ENCODE measurements around the gene EVA1C.
"Not testable (repeated sequence)": the region's sequence is repeated elsewhere in the genome, so short reads cannot be mapped to it uniquely, and the experiment has no call there.

Gene EVA1C

GRCh38 chr21:32499249-32500055 is 86.9 kb downstream of the EVA1C start:
- no peak for DNase-seq (ENCODE audit: low read depth)

DNA sequence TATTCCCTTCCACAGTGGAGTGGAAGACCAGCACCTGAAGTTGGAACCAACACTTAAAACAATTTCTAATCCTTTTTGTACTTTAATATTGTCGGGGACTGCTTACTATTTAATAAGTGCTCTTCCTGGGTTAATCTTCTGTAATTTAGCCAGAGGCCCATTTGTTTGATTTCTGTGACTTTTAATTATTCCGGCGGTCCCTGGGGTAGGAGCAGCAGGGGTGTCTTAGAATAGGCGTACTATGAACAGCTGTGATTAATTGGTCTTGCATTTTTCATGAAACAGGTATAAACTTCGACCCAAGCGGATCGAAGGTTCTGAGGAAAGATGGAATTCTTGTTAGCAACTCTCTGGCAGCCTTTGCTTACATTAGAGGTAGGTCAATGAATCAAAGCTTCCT is 91.1 kb downstream of the EVA1C start:
- DNase-seq (ENCODE audit: low read depth), result not testable (repeated sequence)

GRCh38 chr21:32505767-32506166 is 93.3 kb downstream of the EVA1C start:
- DNase-seq (ENCODE audit: low read depth), result not testable (repeated sequence)

DNA sequence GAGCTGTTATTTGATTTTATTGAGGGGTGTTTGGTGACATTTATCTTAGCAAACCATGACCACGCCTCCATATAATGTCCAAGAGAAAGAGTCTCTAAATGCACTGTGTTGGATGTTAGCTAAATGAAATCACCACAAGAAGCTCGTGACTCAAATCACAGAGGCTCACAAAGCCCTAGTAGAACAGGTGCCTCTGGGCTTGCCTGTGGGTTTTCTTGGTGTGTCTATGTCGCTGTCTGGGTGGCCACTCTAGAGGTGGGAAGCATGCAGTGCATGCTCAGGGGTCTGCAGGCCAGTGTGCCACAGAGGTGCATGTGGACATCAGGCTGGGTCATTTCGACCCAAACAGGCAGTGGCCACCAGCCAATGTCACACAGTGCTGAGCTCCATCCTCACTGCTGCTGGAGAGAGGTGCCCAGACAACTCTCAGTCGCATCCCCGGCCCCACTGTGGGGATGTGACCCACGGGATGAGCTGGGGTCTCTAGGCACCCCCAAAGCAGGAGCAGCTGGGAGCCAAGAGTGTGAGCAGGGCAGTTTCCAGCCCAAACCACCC is 94.0 kb downstream of the EVA1C start:
- DNase-seq (ENCODE audit: low read depth), result not testable (repeated sequence)

GRCh38 chr21:32507342-32507919 is 94.9 kb downstream of the EVA1C start:
- DNase-seq (ENCODE audit: low read depth), result no peak

DNA sequence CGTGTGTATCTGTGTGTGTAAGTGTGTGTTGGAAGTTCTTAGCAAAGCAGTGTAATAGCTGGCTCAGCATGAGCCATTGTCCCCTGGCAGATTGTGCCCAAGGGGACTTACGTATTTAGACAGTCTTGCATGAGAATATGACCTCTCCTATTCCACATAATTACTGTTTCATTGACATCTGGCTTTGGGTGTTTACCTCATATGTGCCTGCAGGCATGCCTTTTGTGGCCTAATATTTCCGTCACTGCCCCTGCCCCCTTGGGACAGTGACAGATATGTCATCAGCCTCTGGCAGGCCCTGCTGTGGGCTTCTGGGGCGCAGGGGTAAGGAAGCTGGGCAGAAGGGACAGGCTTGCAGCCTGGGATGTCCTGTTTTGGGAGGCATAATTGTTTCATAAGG is 95.5 kb downstream of the EVA1C start:
- not testable (repeated sequence) for DNase-seq (ENCODE audit: low read depth)

- no peak for DNase-seq (ENCODE audit: low read depth)
Measured at GRCh38 chr21:32508558-32508957, 96.1 kb downstream of the EVA1C start.

DNA sequence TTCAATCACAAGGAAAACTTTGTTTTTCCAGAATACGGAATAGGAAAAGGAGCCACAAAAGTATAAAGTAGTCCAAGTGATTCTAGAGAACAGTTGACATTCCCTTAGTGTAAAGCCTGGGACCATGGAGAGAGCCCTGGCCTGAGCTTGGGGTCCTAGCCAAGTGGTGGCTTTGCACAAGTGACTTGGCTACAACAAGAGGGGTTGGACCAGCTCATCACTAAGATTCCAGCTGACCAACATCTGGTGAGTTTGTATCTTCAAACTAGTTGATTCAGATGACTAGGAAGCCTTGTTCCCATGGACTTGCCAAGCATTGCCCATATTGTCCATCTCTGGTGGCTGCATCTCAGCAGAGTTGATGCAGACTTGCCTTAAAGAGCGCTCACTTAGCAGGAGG is 96.5 kb downstream of the EVA1C start:
- not testable (repeated sequence) for DNase-seq (ENCODE audit: low read depth)

DNA sequence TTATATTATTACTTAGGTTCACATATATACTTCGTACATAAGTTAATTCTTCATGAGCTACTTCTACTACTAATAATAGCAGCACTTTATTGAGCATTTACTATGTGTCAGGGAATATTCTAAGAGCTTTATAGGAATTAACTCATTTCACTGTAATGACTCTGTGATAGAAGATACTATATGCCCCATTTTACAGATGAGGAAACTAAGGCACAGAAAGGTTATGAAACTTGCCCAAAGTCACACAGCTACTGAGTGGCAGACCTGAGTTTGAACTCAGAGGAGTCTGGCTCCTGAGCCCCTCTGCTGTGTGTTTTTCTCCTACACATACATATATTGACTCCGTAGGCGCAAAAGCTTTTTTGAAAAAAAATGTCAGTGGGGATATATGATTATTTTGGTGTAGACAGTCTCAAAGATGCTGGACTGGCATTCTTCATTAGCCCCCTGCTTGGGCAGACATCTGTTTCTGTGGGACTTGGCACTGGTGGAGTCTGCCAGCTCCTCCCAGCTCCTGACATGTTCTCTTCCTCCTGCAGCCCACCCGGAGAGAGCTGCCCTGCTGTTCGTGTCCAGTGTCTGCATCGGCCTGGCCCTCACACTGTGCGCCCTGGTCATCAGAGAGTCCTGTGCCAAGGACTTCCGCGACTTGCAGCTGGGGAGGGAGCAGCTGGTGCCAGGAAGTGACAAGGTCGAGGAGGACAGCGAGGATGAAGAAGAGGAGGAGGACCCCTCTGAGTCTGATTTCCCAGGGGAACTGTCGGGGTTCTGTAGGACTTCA is 102.0 kb downstream of the EVA1C start:
- no peak for DNase-seq (ENCODE audit: low read depth)

DNA sequence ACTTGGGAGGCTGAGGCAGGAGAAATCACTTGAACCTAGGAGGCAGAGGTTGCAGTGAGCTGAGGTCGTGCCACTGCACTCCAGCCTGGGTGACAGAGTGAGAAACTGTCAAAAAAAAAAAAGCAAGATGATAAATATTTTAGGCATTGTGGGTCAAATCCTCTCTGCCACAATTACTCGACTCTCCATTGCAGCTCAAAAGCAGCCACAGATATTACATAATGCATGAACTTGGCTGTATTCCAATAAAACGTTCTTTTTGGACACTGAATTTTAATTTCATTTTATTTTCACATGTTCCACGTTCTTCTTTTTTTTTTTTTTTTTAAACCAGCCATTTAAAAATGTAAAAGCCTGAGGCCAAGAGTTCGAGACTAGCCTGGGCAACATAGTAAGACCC is 103.4 kb downstream of the EVA1C start:
- no peak for DNase-seq (ENCODE audit: low read depth)

DNA sequence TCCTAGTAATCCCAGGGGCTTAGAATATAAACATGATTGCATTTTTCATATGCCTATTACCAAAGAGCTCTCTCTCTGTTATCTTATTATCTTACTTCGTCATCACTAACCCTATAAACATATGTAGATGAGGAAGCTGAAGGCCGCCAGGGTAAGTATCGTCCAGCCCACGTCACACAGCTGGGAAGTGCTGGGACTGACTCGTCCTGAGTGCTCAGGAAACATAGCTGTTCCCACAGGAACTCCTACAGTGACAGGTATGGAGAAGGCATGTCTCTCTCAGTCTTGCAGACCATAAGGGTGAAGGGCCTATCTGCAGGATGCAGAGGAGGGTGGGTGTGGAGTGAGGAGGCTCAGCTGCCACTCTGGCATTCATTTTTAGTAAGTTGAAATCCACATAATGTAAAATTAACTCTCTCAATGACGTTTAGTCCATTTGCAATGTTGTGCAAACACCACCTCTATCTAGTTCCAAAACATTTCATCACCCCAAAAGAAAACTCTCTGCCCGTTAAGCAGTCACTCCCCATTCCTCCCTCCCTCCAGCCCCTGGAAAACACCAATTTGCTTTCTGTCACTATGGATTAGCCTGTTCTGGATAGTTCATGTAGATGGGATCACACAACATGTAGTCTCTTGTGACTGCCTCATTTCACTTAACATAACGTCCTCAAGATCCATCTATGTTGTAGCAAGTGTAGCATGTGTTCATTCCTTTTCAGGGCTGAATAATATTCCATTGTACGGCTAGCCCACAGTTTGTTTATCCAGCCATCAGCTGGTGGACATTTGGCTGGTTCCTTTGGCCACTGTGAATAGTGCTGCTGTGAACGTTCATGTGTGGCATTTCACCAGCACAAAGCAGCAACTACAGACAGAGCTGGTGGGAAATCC is 104.5 kb downstream of the EVA1C start:
- peak; percentile 60 for DNase-seq (ENCODE audit: low read depth)

DNA sequence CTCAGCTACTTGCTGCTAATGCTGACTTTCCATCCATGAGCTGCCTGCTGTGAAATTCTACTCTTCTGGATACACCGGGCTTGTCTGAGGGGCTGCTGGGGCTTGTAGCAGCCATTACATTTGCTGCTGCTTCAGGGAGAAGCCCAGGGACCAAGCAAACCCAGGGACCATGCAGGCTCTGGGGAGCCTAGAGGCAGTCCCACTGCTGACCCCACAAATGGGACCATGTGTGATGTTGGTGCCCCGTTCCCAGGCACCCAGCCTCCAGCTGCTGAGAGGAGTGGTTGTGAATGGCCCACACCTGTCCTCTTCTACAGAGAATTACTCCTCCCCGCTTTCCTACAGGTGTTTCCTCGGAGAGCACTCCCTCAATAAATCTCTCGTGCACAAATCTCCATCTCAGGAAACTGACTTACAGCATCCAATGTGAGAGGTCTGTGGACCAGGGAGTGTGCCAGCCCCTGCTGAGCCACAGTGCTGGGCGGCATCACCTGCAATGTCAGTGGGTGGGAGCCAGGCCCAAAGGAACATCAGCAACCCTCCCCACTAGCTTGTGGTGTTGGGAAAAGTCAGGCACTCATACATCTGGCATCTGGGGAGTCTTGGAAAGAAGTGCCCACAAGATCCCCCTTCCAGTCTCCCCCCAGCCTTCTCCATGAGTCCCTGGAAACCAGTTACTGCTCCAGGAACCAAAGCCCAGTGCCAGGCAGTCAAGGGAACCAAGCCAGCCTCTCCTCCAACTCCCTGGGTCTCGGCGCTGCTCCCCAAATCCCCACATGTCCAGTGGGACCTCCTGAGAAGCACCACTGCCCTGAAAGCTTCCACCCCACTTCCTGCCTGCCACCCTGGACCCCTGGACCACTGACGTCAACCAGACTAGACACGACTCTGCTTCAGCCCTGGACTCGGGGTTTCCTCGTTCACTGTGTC is 107.7 kb downstream of the EVA1C start:
- DNase-seq (ENCODE audit: low read depth), result no peak

GRCh38 chr21:32520875-32521735 is 108.6 kb downstream of the EVA1C start:
- peak; percentile 90 for DNase-seq (ENCODE audit: low read depth)

- DNase-seq (ENCODE audit: low read depth), result no peak
Measured at GRCh38 chr21:32521736-32522355, 109.3 kb downstream of the EVA1C start.

- no peak for DNase-seq (ENCODE audit: low read depth)
Measured at GRCh38 chr21:32523463-32523862, 111.0 kb downstream of the EVA1C start.

DNA sequence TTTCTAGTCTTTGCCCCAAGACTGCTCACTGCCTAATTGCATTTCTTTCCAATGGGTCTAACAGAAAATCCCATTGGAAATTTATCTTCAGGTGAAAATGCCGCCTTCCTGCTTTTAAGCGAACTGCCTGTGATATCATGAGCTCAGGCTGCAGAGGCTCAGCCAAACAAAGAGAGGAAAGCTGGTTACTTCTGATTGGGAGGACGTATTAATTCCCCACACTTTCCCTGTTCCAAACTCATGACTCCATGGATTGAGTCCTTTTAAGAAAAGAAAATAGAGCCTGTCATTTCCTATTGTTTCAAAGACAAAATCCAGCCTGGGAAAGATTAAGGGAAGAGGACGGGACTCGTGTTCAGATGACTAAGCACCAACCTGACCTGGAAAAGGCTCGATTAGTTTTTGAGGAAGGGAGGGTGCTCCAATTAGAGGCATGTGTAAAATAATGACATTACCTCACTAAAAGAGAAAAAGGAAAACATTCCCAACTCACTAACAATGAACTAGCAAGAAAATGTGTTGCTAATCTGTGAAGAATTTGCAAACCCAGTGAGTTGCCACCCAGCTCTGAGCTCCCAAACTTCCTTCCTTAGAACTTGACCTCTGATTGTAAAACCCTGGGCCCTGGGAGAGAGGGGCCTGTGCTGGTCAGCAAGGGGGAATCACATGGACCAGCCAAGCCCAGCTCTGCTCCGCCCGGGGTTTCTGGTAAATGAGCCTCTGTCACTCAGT is 111.6 kb downstream of the EVA1C start:
- DNase-seq (ENCODE audit: low read depth), result peak; percentile 89

- DNase-seq (ENCODE audit: low read depth), result no peak
Measured at GRCh38 chr21:32525282-32525681, 112.8 kb downstream of the EVA1C start.

GRCh38 chr21:32529679-32530078 is 117.2 kb downstream of the EVA1C start:
- no peak for DNase-seq (ENCODE audit: low read depth)
